Measurements from ENCODE around the gene SYNJ2.
A peak's percentile ranks its signal among the peaks of the same experiment; 100 is the strongest.

Gene SYNJ2

GRCh38 chr6:158080849-158081656 is 99.4 kb downstream of the SYNJ2 start:
- no peak overlapping the region for H3K4me3 ChIP-seq (ENCODE audit: low read depth, low read length)
- no peak for TF ChIP-seq CTCF (IDR thresholded peaks at IDR 0.05; ENCODE audit: low read depth, low read length)
- TF ChIP-seq, protein P1, sequence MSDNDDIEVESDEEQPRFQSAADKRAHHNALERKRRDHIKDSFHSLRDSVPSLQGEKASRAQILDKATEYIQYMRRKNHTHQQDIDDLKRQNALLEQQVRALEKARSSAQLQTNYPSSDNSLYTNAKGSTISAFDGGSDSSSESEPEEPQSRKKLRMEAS (IDR thresholded peaks at IDR 0.05; ENCODE audit: low read depth, low read length): no peak
- TF ChIP-seq MYC (IDR thresholded peaks at IDR 0.05; ENCODE audit: low read depth, low read length): no peak
- no peak for TF ChIP-seq POLR2A (IDR thresholded peaks at IDR 0.05; ENCODE audit: extremely low read depth, insufficient read length)
- no peak for DNase-seq (ENCODE audit: low read depth)

DNA sequence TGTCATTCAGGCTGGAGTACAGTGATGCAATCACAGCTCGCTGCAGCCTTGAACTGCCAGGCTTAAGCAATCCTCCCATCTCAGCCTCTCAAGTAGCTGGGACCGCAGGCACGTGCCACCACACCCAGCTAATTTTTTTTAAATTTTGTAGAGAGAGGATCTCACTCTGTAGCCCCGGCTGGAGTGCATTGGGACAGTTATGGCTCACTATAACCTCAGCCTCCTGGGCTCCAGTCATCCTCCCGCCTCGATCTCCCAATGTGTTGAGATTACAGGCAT is 99.9 kb downstream of the SYNJ2 start:
- TF ChIP-seq MYC (IDR thresholded peaks at IDR 0.05; ENCODE audit: low read depth, low read length) (no peak), POLR2A (IDR thresholded peaks at IDR 0.05; ENCODE audit: extremely low read depth, insufficient read length) (no peak), CTCF (IDR thresholded peaks at IDR 0.05; ENCODE audit: low read depth, low read length) (no peak)
- TF ChIP-seq, protein P1 (IDR thresholded peaks at IDR 0.05; ENCODE audit: low read depth, low read length): no peak
- no peak overlapping the region for H3K4me3 ChIP-seq (ENCODE audit: low read depth, low read length)
- DNase-seq (ENCODE audit: low read depth): peak; percentile 80

DNA sequence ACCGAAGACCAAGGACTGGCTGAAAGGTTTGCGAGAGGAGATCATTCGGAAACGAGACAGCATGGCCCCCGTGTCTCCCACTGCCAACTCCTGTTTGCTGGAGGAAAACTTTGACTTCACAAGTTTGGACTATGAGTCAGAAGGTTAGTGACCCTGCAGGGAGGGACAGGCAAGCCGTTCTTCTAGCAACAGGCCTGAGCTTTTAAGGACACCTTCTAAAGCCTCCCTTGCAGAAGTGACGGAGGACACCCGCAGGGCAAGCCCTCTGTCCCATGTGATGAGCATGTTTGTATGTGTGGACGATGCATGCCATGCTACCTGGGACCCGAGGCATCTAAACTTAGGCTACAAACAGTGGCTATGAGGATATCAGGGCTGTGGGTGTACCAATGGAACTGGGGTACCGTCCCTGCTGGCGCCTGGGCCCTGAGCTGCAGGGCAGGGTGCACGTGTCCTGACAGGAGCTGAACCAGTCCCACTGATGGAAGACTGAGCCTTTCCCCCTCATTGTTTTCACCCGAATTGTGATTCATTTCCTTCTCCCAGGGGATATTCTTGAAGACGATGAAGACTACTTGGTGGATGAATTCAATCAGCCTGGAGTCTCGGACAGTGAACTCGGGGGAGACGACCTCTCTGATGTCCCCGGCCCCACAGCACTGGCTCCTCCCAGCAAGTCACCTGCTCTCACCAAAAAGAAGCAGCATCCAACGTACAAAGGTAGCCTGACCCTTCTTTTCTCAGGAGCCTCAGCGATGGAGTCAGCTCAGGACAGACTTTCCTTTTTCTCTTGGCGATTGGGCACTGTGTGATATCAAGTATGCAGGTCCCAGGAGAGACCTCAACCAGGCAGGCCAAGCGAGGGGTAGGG is 102.0 kb downstream of the SYNJ2 start:
- no peak overlapping the region for H3K4me3 ChIP-seq (ENCODE audit: low read depth, low read length)
- TF ChIP-seq CTCF (IDR thresholded peaks at IDR 0.05; ENCODE audit: low read depth, low read length) (no peak), POLR2A (IDR thresholded peaks at IDR 0.05; ENCODE audit: extremely low read depth, insufficient read length) (no peak), MYC (IDR thresholded peaks at IDR 0.05; ENCODE audit: low read depth, low read length) (no peak)
- TF ChIP-seq, protein P1 (IDR thresholded peaks at IDR 0.05; ENCODE audit: low read depth, low read length): no peak
- no peak for DNase-seq (ENCODE audit: low read depth)

DNA sequence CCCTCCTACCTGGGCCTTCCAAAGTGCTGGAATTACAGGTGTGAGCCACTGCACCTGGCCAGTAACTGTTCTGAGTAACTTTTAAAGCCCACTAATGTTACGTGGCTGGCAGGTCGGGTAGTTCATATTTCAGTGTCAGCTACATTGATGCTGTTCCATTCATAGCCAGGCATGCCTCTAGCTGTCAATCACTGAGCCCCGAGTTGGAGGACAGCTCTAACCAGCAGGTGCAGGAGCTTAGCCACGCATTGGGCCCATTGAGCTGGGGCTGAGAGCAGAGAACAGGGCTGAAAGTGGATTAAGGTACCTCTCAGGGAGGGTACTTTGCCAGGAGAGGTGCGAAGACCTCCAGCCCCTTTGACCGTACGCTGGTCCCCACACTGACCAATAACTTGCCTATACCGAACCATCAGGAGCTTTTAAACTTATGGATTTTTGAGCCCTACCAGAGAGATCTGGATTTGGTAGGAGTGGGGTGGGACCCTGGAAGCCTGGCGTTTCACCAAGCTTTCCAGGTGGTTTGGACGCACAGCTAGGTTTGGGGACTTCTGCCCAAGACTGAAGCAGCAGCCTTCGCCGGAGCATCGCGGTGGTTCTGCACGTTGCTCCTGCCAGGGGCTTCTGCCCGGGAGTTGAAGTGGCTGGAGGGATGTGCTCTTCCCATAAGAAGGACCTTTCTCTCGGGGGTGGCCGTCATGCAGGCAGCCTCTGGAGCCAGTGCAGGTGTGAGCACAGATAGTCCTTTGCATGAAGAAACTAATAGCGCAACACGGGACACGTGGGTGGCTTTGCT is 103.8 kb downstream of the SYNJ2 start:
- TF ChIP-seq CTCF (IDR thresholded peaks at IDR 0.05; ENCODE audit: low read depth, low read length): no peak
- H3K4me3 ChIP-seq (ENCODE audit: low read depth, low read length): no peak overlapping the region
- no peak for DNase-seq (ENCODE audit: low read depth)

- H3K4me3 ChIP-seq (ENCODE audit: low read depth, low read length): peak overlapping the region; percentile 60
- DNase-seq (ENCODE audit: low read depth): no peak
- TF ChIP-seq, protein P1 (IDR thresholded peaks at IDR 0.05; ENCODE audit: low read depth, low read length): no peak; the same call in 1 of the 2 replicates
- TF ChIP-seq POLR2A (IDR thresholded peaks at IDR 0.05; ENCODE audit: extremely low read depth, insufficient read length) (no peak), CTCF (IDR thresholded peaks at IDR 0.05; ENCODE audit: low read depth, low read length) (no peak), MYC (IDR thresholded peaks at IDR 0.05; ENCODE audit: low read depth, low read length) (no peak)
Observed at GRCh38 chr6:158086054-158086503, 104.4 kb downstream of the SYNJ2 start.

Data from NB4 (cell line).